ENCODE data around the gene GATD1. TPM values are rescaled to one million over a fixed set of nuclear protein-coding genes. Genes with fewer than 3 reads are reported as not detected.

GATD1 gene
- polyA plus RNA-seq, 1 experiment: 37.9 TPM

DNA sequence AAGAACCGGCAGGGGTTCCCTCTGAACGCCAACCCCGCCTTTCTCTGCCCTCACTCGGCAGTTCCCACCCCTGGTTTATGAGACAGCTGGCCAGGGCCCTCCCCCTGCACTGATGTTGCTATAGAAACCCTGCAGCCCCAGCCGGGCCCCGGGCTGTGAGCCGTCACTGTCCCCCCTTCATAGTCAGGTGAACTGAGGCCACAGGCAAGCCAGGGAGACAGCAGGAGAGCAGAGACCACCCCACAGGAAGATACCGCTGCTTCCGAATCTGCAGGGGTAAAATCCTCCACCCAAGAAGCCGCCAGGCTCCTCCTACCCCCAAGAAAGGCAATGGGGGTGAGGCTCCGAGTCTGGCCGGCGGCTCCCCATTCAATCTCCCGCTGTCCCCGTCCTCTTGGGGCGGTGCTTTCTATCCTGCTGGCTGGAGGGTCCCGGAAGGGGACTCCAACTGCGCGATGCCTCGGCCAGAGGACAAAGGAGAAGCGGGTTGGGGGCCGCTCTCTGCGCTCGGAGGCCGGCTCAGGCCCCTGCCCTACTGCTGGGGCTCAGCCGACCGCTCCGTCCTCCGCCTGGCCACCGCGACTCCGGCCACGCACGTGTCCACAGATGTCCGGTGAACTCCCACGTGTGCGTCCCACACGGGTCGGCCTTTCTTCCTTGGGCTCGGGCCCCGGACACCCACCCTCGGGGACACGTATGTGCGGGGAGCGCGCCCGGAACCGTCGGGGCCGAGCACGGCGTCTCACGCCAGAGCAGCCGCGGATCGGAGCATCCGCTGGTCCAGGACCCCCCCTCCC, 20.2 kb upstream of the GATD1 start:
- ChIA-PET POLR2A (no interaction called here), CTCF (interaction anchor here (0.6 to 1.2 kb wide), 3 partner anchors 35 to 249 kb away, joined by 3 to 4 read pairs (median 3); partner anchors contain the start of gene CD151)
- no peaks in the 10 kb centered on the region for H3K27me3 ChIP-seq (ENCODE audit: control insufficient read depth, insufficient read depth, low read length)
- peaks cover 21% of the 10 kb centered on the region for H3K36me3 ChIP-seq (ENCODE audit: control insufficient read depth, insufficient read depth, low read length)
- TF ChIP-seq, protein P1, sequence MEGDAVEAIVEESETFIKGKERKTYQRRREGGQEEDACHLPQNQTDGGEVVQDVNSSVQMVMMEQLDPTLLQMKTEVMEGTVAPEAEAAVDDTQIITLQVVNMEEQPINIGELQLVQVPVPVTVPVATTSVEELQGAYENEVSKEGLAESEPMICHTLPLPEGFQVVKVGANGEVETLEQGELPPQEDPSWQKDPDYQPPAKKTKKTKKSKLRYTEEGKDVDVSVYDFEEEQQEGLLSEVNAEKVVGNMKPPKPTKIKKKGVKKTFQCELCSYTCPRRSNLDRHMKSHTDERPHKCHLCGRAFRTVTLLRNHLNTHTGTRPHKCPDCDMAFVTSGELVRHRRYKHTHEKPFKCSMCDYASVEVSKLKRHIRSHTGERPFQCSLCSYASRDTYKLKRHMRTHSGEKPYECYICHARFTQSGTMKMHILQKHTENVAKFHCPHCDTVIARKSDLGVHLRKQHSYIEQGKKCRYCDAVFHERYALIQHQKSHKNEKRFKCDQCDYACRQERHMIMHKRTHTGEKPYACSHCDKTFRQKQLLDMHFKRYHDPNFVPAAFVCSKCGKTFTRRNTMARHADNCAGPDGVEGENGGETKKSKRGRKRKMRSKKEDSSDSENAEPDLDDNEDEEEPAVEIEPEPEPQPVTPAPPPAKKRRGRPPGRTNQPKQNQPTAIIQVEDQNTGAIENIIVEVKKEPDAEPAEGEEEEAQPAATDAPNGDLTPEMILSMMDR (IDR thresholded peaks at IDR 0.05; ENCODE audit: insufficient read depth, low read depth, low read length): 0 out of 2 replicates have a peak, but pooled peaks have one; percentile 7
- H3K4me3 ChIP-seq (ENCODE audit: low read depth, low read length): peak overlapping the region; percentile 87
- DNase-seq (ENCODE audit: low read depth): no peak

DNA sequence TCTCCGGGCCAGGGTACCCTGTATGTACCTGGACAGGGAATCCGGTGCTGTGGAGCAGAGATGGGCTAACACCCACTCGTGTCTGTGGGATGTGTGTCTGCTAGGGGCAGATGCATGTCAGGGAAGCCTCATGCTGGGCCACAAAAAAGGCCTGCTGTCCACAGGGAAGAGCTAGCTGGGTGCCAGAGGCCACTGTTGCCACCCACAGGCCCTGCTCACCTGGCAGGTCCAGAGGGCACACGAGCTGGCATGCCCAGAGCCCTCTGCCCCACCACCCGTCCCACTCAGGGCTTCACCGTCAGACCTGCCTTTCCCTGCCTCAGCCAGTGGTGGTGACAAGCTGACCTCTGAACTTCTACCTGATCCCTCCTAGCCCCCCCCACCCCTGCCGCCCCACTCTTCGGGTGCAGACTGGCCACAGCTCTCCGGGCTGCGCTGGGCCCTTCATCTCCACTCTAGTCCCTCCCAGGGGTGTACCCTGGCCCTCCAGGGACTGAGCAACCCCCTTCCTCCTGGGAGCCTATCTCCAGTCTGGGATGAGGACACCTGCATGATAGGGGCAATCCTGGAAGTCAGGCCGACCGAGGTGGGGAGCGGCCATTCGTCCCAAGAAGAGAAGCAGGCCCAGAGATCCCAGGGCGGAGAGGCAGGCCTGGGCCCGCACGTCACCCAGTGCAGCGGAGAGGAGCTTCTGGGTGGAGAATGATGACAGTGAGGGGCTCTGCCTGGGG, 19.4 kb upstream of the GATD1 start:
- TF ChIP-seq, protein P1 (IDR thresholded peaks at IDR 0.05; ENCODE audit: insufficient read depth, low read depth, low read length): no peak
- POLR2A ChIA-PET: interaction anchor here (0.7 kb wide), 1 partner anchor 44 kb away, joined by 3 read pairs; no protein-coding TSS in a partner anchor
- H3K4me3 ChIP-seq (ENCODE audit: low read depth, low read length): peak overlapping the region; percentile 87
- H3K36me3 ChIP-seq (ENCODE audit: control insufficient read depth, insufficient read depth, low read length): peaks cover 16% of the 10 kb centered on the region
- H3K27me3 ChIP-seq (ENCODE audit: control insufficient read depth, insufficient read depth, low read length): no peaks in the 10 kb centered on the region
- CTCF ChIA-PET: interaction anchor here (0.6 to 1.2 kb wide), 4 partner anchors 36 to 248 kb away, joined by 3 to 4 read pairs (median 3); partner anchors contain the start of gene CD151
- no peak for DNase-seq (ENCODE audit: low read depth)

DNA sequence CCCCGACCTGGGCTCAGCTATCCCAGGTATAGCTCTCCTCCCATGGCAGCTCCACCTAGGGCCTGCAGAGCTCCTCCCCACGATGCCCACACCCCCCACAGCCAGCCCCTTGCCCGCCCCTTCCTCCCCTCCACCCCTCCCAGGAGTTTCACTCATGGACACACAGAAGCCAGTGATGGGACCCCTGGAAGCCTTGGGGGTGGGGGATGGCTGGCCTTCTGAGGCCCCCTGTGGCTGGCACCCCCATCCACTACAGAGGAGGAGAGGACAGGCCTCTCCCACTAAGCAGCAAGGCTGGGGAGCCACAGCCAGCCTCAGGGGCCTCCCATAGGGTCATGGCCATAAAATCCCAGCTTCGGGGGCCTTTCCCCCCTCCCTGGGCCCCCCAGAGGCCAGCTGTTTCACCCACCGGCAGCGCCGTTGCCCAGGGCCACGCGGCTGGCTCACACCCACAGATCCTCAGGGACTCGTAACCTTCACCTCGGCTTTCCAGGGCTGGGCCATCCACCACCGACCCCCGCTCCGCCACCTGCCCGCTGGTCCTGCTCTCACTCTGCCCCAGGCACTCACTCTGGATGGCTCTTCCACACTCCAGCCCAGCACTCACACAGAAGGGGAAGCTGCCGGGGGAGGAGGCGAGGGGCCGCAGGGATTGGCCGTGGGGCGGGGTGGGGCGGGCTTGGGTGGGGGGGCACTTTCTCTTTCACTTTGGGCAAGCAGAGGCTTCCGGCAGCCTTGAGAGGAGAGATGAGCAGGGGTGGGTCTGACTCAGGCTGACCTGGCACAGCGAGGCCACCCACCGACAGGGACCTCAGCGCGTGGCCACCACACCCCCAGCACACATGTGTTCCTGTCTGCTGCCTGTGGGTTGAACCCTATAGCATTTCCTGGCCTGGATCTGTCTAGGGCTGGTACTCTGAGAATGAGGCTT, 18.6 kb upstream of the GATD1 start:
- TF ChIP-seq, protein P1 (IDR thresholded peaks at IDR 0.05; ENCODE audit: insufficient read depth, low read depth, low read length): no peak
- Histone ChIP-seq H3K4me3 (ENCODE audit: low read depth, low read length) (peak overlapping the region; percentile 87), H3K36me3 (ENCODE audit: control insufficient read depth, insufficient read depth, low read length) (peaks cover 11% of the 10 kb centered on the region), H3K27me3 (ENCODE audit: control insufficient read depth, insufficient read depth, low read length) (no peaks in the 10 kb centered on the region)
- peak; percentile 34 for DNase-seq (ENCODE audit: low read depth)
- ChIA-PET CTCF (interaction anchor here (1.0 kb wide), 2 partner anchors 17 to 48 kb away, joined by 3 to 4 read pairs; no protein-coding TSS in a partner anchor), POLR2A (interaction anchor here (0.6 to 0.7 kb wide), 2 partner anchors 24 to 45 kb away, joined by 3 to 4 read pairs; no protein-coding TSS in a partner anchor)

DNA sequence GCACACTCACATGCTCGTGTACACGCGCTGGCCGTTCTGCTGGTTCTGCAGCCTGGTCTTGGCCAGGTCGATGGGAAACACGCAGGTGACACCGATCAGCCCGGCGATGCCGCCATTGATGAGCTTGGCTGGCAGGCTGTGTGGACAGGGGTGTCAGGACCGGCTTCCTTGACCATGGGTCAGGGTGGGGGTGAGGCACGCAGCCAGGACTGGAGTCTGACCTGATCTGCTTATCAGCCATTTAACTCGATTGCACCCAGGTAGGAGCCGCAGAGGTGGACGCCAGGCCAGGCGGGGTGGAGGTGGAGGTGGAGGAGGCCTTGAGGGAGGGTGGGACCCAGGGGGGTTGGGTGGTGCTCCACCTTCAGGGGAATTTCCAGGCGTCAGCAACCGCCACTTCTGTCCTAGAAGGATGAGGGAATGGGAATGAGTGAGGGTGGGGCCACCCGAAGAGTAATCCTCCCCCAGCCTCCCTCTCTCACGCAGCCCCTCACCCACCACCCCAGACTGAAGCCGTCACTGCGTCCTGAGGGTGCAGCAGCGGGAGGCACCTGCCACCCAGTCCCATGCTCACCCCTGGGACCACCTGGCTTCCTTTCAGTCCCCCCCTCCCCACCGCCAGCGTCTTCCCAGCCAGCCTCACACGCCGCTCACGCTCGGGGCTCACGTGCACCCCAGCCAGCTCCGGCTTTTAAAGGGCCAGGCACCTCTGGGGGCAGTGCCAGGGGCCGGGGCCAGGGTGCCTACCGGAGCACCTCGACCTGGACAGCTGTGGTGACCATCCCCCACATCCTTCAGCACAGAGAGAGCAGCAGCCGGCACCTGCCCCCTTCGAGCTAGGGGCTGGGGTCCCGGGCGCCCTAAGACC, 17.7 kb upstream of the GATD1 start:
- ChIA-PET POLR2A (no interaction called here), CTCF (interaction anchor here (1.0 to 1.6 kb wide), 2 partner anchors 12 to 16 kb away, joined by 4 to 6 read pairs; no protein-coding TSS in a partner anchor)
- DNase-seq (ENCODE audit: low read depth): no peak
- Histone ChIP-seq H3K27me3 (ENCODE audit: control insufficient read depth, insufficient read depth, low read length) (no peaks in the 10 kb centered on the region), H3K36me3 (ENCODE audit: control insufficient read depth, insufficient read depth, low read length) (peaks cover 4% of the 10 kb centered on the region), H3K4me3 (ENCODE audit: low read depth, low read length) (peak overlapping the region; percentile 87)
- TF ChIP-seq, protein P1 (IDR thresholded peaks at IDR 0.05; ENCODE audit: insufficient read depth, low read depth, low read length): no peak

Measured in BJ (cell line).